Germinal center (tissue), 1 donor: ENCODE measurements around the gene FRMD4B.
"Not testable (repeated sequence)": the region's sequence is repeated elsewhere in the genome, so short reads cannot be mapped to it uniquely, and the experiment has no call there.

Experiments
- DNase-seq: peaks from one replicate; pipeline ENCODE4 v3.0.0; 2012; ENCODE audit warnings: mixed read lengths, low spot score

FRMD4B gene

GRCh38 chr3:69360690-69361089 is 25.2 kb downstream of the FRMD4B start:
- DNase-seq = no peak

GRCh38 chr3:69359916-69360315 is 26.0 kb downstream of the FRMD4B start:
- DNase-seq = no peak

- DNase-seq = no peak
These were observed 26.5 kb downstream of the FRMD4B start for GRCh38 chr3:69359339-69359893.

- no peak for DNase-seq
These were observed 28.7 kb downstream of the FRMD4B start for GRCh38 chr3:69357196-69357595.

GRCh38 chr3:69354948-69355347 is 30.9 kb downstream of the FRMD4B start:
- DNase-seq = no peak

- DNase-seq = no peak
These were observed 32.4 kb downstream of the FRMD4B start for GRCh38 chr3:69353503-69353902.

- no peak for DNase-seq
These were observed 32.8 kb downstream of the FRMD4B start for GRCh38 chr3:69353088-69353478.

GRCh38 chr3:69352305-69353087 is 33.4 kb downstream of the FRMD4B start:
- no peak for DNase-seq

- DNase-seq = no peak
These were observed 42.0 kb downstream of the FRMD4B start for GRCh38 chr3:69343875-69344274.

GRCh38 chr3:69342074-69342473 is 43.8 kb downstream of the FRMD4B start:
- DNase-seq = no peak

- no peak for DNase-seq
These were observed 46.1 kb downstream of the FRMD4B start for GRCh38 chr3:69339760-69340159.

GRCh38 chr3:69338911-69339310 is 47.0 kb downstream of the FRMD4B start:
- DNase-seq = no peak

- no peak for DNase-seq
These were observed 53.0 kb downstream of the FRMD4B start for GRCh38 chr3:69332934-69333333.

- no peak for DNase-seq
These were observed 54.9 kb downstream of the FRMD4B start for GRCh38 chr3:69330891-69331400.

- no peak for DNase-seq
These were observed 56.0 kb downstream of the FRMD4B start for GRCh38 chr3:69329892-69330291.

GRCh38 chr3:69328963-69329302 is 57.0 kb downstream of the FRMD4B start:
- no peak for DNase-seq

GRCh38 chr3:69328103-69328962 is 57.6 kb downstream of the FRMD4B start:
- DNase-seq = no peak

GRCh38 chr3:69326855-69327300 is 59.0 kb downstream of the FRMD4B start:
- DNase-seq = no peak

- DNase-seq = no peak
These were observed 60.7 kb downstream of the FRMD4B start for GRCh38 chr3:69325151-69325550.

GRCh38 chr3:69324362-69325025 is 61.4 kb downstream of the FRMD4B start:
- no peak for DNase-seq

GRCh38 chr3:69323941-69324340 is 61.9 kb downstream of the FRMD4B start:
- no peak for DNase-seq

- not testable (repeated sequence) for DNase-seq
These were observed 63.4 kb downstream of the FRMD4B start for GRCh38 chr3:69322512-69322911.
